Effector memory CD8-positive, alpha-beta T cell (primary cell): ENCODE data around the gene PIH1D1.

ENCODE experiments used
- ATAC-seq: fragments of 150-1000 bp; cut with Tn5 transposase; replicated peaks from 2 replicates; pipeline ENCODE4 v1.10.0; 2021; ENCODE audit warnings: mild to moderate bottlenecking, moderate library complexity
- DNase-seq, 3 experiments: peaks; one replicate each; pipeline ENCODE4 v3.0.0; 2021
- H3K27ac Mint-ChIP-seq, 2 donors: one replicate each; pipeline ENCODE4 v1.8.0; 2022; ENCODE audit warnings: mild to moderate bottlenecking in 2 of 2, mixed read lengths in 2 of 2, moderate library complexity in 2 of 2
- H3K27me3 Mint-ChIP-seq, 2 donors: one replicate each; pipeline ENCODE4 v1.8.0; 2022; ENCODE audit warnings: mixed read lengths in 2 of 2
- H3K36me3 Mint-ChIP-seq: one replicate; pipeline ENCODE4 v1.8.0; 2022; ENCODE audit warnings: mild to moderate bottlenecking, moderate library complexity, mixed read lengths; ENCODE audit not compliant: insufficient read depth
- H3K4me1 Mint-ChIP-seq, 2 donors: one replicate each; pipeline ENCODE4 v1.8.0; 2022; ENCODE audit warnings: low read depth in 2 of 2, mixed read lengths in 2 of 2
- H3K4me3 Mint-ChIP-seq, 2 donors: one replicate each; pipeline ENCODE4 v1.8.0; 2022; ENCODE audit warnings: mild to moderate bottlenecking in 2 of 2, mixed read lengths in 2 of 2, moderate library complexity in 2 of 2
- H3K9me3 Mint-ChIP-seq, 2 donors: one replicate each; pipeline ENCODE4 v1.8.0; 2022; ENCODE audit warnings: mixed read lengths in 2 of 2
- total RNA-seq, 9 experiments: gene quantifications; one replicate each; lab custom pipeline; 2026; lab: John Stamatoyannopoulos, UW

Gene PIH1D1
- total RNA-seq, result 51.1 to 86.9 (median 67.4) reads per million in 9 experiments

- peak; percentile 69 for ATAC-seq
- Mint-ChIP-seq H3K27ac (peak within 1 kb of the TSS; percentile 98), H3K27me3 (no peaks in the 10 kb centered on the region), H3K4me3 (peak within 1 kb of the TSS; percentile 99 to 100), H3K4me1 (peaks cover 41 to 55% of the 10 kb centered on the region in 2 donors), H3K9me3 (peaks cover 0 to 2% of the 10 kb centered on the region in 2 donors), H3K36me3 (peaks cover 43% of the 10 kb centered on the region)
- DNase-seq, result peak; percentile 90 to 93 (median 91)
Measured at GRCh38 chr19:49451430-49452181, at the start of gene PIH1D1. PIH1D1 (minus strand) TSS chr19:49451814; CDS start chr19:49451574, 240 bp downstream.

DNA sequence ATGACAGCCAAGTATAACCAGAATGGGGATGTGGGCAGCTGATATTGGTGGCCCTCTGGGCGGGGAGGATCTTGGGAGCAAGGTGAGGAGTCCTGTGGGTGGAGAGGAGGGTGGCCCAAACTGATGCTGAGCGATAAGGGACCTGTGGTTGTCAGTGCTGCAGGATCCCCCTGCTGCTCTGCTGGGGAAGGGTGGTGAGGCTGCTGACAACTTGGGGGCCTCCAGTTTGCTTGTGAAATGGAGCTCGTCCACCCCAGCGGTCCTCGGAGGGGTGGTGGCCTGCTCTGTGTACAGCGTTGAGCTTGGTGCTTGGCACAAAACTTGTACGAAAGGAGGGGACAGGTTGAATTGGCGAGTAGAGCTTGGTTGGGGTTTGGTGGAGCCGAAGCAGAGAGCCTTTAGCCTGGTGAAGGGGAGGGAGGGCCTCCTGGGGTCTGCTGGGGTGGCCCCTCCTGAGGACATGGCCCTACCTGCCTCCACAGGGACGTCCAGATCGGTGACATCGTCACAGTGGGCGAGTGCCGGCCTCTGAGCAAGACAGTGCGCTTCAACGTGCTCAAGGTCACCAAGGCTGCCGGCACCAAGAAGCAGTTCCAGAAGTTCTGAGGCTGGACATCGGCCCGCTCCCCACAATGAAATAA, 47.5 kb upstream of the PIH1D1 start:
- H3K4me1 Mint-ChIP-seq, result peaks cover 53 to 56% of the 10 kb centered on the region in 2 donors
- H3K27ac Mint-ChIP-seq, result peak overlapping the region; percentile 99 to 100
- H3K9me3 Mint-ChIP-seq, result no peaks in the 10 kb centered on the region
- peak; percentile 23 to 48 (median 44) for DNase-seq
- no peaks in the 10 kb centered on the region for H3K27me3 Mint-ChIP-seq
- peaks cover 77% of the 10 kb centered on the region for H3K36me3 Mint-ChIP-seq
- peak overlapping the region; percentile 99 to 100 for H3K4me3 Mint-ChIP-seq
- ATAC-seq, result no peak

DNA sequence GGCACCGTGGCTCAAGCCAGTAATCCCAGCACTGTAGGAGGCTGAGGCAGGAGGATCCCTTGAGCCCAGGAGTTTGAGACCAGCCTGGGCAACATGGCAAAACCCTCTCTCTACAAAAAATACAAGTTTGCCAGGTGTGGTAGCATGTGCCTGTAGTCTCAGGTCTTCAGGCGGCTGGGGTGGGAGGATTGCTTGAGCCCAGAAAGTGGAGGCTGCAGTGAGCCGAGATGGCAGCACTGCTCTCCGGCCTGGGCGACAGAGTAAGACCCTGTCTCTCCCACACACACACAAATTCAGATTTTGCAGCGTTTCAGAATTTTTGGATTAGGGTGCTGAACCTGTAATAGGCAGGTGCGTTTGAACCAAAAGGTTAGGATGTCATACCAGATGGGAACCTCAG, 46.9 kb upstream of the PIH1D1 start:
- H3K4me3 Mint-ChIP-seq, result peak overlapping the region; percentile 99 to 100
- DNase-seq, result peak in 1 of 3 experiments; percentile 14
- peak overlapping the region; percentile 99 to 100 for H3K27ac Mint-ChIP-seq
- peaks cover 84% of the 10 kb centered on the region for H3K36me3 Mint-ChIP-seq
- peaks cover 55 to 56% of the 10 kb centered on the region in 2 donors for H3K4me1 Mint-ChIP-seq
- no peaks in the 10 kb centered on the region for H3K27me3 Mint-ChIP-seq
- ATAC-seq, result no peak
- no peaks in the 10 kb centered on the region for H3K9me3 Mint-ChIP-seq

GRCh38 chr19:49497789-49498103, 46.1 kb upstream of the PIH1D1 start:
- peak overlapping the region; percentile 99 to 100 for H3K27ac Mint-ChIP-seq
- H3K27me3 Mint-ChIP-seq, result no peaks in the 10 kb centered on the region
- H3K4me3 Mint-ChIP-seq, result peak overlapping the region; percentile 99 to 100
- peaks cover 91% of the 10 kb centered on the region for H3K36me3 Mint-ChIP-seq
- DNase-seq (no peak), ATAC-seq (no peak)
- peaks cover 56 to 57% of the 10 kb centered on the region in 2 donors for H3K4me1 Mint-ChIP-seq
- H3K9me3 Mint-ChIP-seq, result no peaks in the 10 kb centered on the region

DNA sequence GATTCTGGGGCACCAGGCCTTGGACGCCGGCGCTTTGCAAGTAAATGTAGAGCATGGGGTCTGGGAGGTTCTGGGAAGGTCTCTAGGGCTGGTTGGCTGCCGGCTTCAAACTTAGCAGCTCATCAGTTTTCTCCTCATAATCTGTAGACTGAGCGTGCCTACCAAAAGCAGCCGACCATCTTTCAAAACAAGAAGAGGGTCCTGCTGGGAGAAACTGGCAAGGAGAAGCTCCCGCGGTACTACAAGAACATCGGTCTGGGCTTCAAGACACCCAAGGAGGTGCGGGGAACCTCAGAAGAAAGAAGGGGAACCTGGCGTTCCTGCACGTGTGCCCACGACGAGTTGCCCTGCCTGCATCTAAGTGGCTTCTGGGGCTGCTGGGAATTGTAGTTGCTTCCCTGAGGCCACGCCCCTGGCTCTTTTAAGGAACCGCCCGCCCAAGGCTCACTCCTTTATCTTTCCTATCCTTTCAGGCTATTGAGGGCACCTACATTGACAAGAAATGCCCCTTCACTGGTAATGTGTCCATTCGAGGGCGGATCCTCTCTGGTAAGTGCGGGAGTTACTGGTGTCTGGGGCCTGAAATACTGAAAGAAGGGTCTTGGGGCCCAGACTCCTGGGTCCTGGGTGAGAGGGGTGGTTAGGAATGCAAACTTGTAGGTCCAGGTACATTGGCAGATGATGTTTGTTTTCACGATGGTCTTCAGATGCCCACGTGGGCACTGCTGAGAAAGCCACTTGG, 45.6 kb upstream of the PIH1D1 start:
- Mint-ChIP-seq H3K4me3 (peak overlapping the region; percentile 99 to 100), H3K27ac (peak overlapping the region; percentile 99 to 100)
- no peak for ATAC-seq

GRCh38 chr19:49496574-49497008, 45.0 kb upstream of the PIH1D1 start:
- Mint-ChIP-seq H3K27me3 (no peaks in the 10 kb centered on the region), H3K9me3 (no peaks in the 10 kb centered on the region), H3K36me3 (peaks cover 100% of the 10 kb centered on the region), H3K27ac (peak overlapping the region; percentile 99 to 100), H3K4me1 (peaks cover 51 to 58% of the 10 kb centered on the region in 2 donors), H3K4me3 (peak overlapping the region; percentile 99 to 100)
- no peak for ATAC-seq
- peak in 1 of 3 experiments; percentile 14 for DNase-seq

More for the DNA sequence above, 45.6 kb upstream of the PIH1D1 start:
- Mint-ChIP-seq H3K9me3 (no peaks in the 10 kb centered on the region), H3K27me3 (no peaks in the 10 kb centered on the region), H3K4me1 (peaks cover 55% of the 10 kb centered on the region in 2 donors), H3K36me3 (peaks cover 96% of the 10 kb centered on the region)
- DNase-seq, result peak; percentile 63 to 70 (median 67)

DNA sequence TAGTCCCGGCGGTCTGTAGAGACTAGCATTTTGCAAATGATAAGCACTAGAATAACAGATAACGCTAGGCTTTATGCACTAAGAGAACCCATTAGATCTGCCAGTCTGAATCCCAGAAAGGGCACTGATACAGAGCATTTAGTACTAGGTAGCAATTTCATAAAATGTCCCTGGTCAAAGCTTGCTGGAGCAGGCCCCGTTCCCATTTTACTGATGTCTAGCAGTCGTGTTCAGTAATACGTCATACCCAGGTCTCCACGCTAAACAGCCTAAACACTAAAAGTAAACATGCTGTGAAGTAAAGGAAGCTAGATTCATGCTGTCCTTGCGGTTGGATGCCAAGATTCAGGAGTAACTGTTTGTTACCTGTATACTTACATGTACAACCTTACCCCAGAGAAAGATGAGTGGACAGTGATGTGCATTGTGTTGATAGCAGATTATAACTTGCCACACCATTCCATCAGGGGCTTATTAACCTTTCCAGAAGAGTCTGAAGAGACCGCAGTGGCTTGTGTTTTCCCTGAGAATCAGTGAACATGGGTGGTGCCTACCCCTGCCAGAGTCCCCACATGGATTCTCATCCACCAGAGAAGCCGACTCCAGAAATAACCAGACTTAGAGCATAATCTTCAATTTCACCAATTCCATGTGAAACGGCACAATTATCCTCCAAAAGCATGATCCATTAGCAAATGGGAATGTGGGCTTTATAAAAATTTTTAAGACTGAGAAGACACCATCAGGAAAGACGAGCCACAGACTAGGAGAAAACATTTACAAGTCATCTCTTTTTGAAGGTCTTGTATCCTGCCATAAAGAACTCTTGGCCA, 41.2 kb upstream of the PIH1D1 start:
- peak overlapping the region; percentile 65 to 67 for H3K4me3 Mint-ChIP-seq
- H3K9me3 Mint-ChIP-seq, result no peaks in the 10 kb centered on the region

GRCh38 chr19:49491804-49492572, 40.4 kb upstream of the PIH1D1 start:
- Mint-ChIP-seq H3K4me3 (peak overlapping the region; percentile 44 to 65), H3K36me3 (peaks cover 100% of the 10 kb centered on the region), H3K9me3 (no peaks in the 10 kb centered on the region), H3K4me1 (peaks cover 43 to 52% of the 10 kb centered on the region in 2 donors), H3K27me3 (no peaks in the 10 kb centered on the region), H3K27ac (peak overlapping the region; percentile 91 to 98)
- DNase-seq (peak in 1 of 3 experiments; percentile 12), ATAC-seq (no peak)

More for the DNA sequence above, 41.2 kb upstream of the PIH1D1 start:
- Mint-ChIP-seq H3K4me1 (peaks cover 47 to 53% of the 10 kb centered on the region in 2 donors), H3K27ac (peak overlapping the region; percentile 91 to 98), H3K27me3 (no peaks in the 10 kb centered on the region), H3K36me3 (peaks cover 100% of the 10 kb centered on the region)
- ATAC-seq (no peak), DNase-seq (peak in 1 of 3 experiments; percentile 17)

- peaks cover 96% of the 10 kb centered on the region for H3K36me3 Mint-ChIP-seq
- no peaks in the 10 kb centered on the region for H3K27me3 Mint-ChIP-seq
Measured at GRCh38 chr19:49491030-49491803, 39.6 kb upstream of the PIH1D1 start.

DNA sequence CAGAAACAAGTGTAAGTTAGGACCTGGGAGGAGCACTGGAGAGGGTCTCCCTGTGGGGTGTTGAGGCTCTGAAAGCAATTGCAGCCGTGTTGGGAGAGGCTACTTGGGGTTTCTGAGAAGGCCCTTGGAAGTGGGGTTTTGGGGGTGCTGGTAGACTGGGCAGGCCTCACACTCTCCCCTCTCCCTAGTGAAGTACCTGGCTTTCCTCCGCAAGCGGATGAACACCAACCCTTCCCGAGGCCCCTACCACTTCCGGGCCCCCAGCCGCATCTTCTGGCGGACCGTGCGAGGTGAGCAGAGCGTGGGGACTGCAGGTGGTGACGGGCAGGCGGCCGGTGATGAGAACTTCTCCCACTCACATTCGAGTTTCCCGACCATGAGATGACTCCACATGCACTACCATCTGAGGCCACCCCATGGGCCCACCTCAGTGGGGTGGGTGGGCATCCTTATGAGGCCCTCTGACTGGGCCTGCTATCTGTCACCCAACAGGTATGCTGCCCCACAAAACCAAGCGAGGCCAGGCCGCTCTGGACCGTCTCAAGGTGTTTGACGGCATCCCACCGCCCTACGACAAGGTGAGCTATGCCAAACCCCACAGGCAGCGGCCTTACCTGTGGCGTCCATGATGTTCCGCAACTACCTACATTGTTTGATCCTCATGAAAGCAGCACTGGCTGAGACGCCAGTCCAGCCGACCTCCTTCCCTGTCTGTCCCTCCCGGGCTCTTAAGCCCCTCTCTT, 38.8 kb upstream of the PIH1D1 start:
- Mint-ChIP-seq H3K27me3 (no peaks in the 10 kb centered on the region), H3K4me3 (peak overlapping the region; percentile 96 to 98), H3K4me1 (peaks cover 35 to 49% of the 10 kb centered on the region in 2 donors), H3K27ac (peak overlapping the region; percentile 94 to 98), H3K9me3 (no peaks in the 10 kb centered on the region), H3K36me3 (peaks cover 96% of the 10 kb centered on the region)
- no peak for DNase-seq
- ATAC-seq, result no peak

More at GRCh38 chr19:49491030-49491803, 39.6 kb upstream of the PIH1D1 start:
- peaks cover 39 to 51% of the 10 kb centered on the region in 2 donors for H3K4me1 Mint-ChIP-seq
- no peak for ATAC-seq
- H3K27ac Mint-ChIP-seq, result peak overlapping the region; percentile 91 to 98
- no peaks in the 10 kb centered on the region for H3K9me3 Mint-ChIP-seq
- DNase-seq, result no peak
- H3K4me3 Mint-ChIP-seq, result peak overlapping the region; percentile 96 to 98

- Mint-ChIP-seq H3K36me3 (peaks cover 96% of the 10 kb centered on the region), H3K27me3 (no peaks in the 10 kb centered on the region), H3K27ac (peak overlapping the region; percentile 94 to 98), H3K4me3 (peak overlapping the region; percentile 96 to 98), H3K9me3 (no peaks in the 10 kb centered on the region), H3K4me1 (peaks cover 35 to 49% of the 10 kb centered on the region in 2 donors)
- DNase-seq (peak in 1 of 3 experiments; percentile 49), ATAC-seq (no peak)
Measured at GRCh38 chr19:49489601-49490167, 38.1 kb upstream of the PIH1D1 start.
